Thyroid gland (tissue), 4 donors: ENCODE measurements around the gene ZNF358.

Experiments used
- POLR2A ChIP-seq, 2 donors: fragments of 450-650 bp; IDR thresholded peaks; one replicate each; pipeline ENCODE4 v1.6.1; 2017; ENCODE audit warnings: antibody characterized with exemption in 2 of 2, mild to moderate bottlenecking in 2 of 2, moderate library complexity in 1 of 2
- TF ChIP-seq, protein P1 (sequence below), 6 experiments: fragments of 200-600 bp in 3 of 6; fragments of 450-650 bp in 3 of 6; sonication (generic) in 3 of 6; IDR thresholded peaks; one replicate each; pipeline ENCODE4 v1.5.1; 2016 to 2019; ENCODE audit warnings: antibody characterized with exemption in 6 of 6, mild to moderate bottlenecking in 2 of 6, inconsistent platforms in 1 of 6, moderate library complexity in 1 of 6

DNA sequence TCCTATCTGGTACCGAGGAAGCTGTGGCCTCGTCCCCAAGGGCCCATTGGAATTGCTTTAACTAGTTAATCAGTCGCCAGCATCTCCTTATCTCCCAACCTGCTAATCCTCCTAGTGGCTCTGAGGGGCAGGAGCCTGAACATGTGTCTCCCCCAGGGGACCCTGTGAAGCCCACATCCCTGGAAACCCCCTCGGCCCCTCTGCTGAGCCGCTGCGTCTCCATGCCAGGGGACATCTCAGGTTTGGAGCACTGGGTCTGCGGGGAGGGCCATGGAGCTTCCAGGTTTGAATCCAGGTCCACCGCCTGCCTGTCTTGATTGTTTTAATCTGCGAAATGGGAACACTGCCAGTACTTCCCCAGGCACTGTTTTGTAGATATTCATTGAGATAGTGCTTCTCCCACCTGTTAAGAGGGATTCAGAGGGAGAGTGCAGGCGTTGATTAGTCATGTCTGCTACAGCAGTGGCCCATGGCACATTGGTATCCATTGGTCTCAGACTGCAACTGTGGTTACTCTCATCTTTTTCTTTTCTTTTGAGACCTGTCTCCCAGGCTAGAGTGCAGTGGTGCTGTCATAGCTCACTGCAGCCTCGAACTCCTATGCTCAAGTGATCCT is 26.0 kb downstream of the ZNF358 start:
- TF ChIP-seq, protein P1, sequence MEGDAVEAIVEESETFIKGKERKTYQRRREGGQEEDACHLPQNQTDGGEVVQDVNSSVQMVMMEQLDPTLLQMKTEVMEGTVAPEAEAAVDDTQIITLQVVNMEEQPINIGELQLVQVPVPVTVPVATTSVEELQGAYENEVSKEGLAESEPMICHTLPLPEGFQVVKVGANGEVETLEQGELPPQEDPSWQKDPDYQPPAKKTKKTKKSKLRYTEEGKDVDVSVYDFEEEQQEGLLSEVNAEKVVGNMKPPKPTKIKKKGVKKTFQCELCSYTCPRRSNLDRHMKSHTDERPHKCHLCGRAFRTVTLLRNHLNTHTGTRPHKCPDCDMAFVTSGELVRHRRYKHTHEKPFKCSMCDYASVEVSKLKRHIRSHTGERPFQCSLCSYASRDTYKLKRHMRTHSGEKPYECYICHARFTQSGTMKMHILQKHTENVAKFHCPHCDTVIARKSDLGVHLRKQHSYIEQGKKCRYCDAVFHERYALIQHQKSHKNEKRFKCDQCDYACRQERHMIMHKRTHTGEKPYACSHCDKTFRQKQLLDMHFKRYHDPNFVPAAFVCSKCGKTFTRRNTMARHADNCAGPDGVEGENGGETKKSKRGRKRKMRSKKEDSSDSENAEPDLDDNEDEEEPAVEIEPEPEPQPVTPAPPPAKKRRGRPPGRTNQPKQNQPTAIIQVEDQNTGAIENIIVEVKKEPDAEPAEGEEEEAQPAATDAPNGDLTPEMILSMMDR (IDR thresholded peaks at IDR 0.05): no peak
- no peak for TF ChIP-seq POLR2A (IDR thresholded peaks at IDR 0.05)
